Esophagus muscularis mucosa (tissue), 3 donors: ENCODE data around the gene KRTAP5-6.

Experiments used
- CTCF ChIP-seq, 3 experiments: fragments of 200-600 bp in 2 of 3; fragments of 450-650 bp in 1 of 3; sonication (generic) in 2 of 3; IDR thresholded peaks; one replicate each; pipeline ENCODE4 v1.5.1; 2017 to 2019; ENCODE audit warnings: antibody characterized with exemption in 3 of 3, mild to moderate bottlenecking in 2 of 3, moderate library complexity in 1 of 3
- POLR2AphosphoS5 ChIP-seq, 2 donors: sonication (generic); formaldehyde crosslinking; IDR thresholded peaks; one replicate each; pipeline ENCODE4 v1.6.1; 2017; ENCODE audit warnings: antibody characterized with exemption in 2 of 2

GRCh38 chr11:1736447-1736992 is 39.5 kb downstream of the KRTAP5-6 start:
- TF ChIP-seq CTCF (IDR thresholded peaks at IDR 0.05) = no peak
- no peak for TF ChIP-seq POLR2AphosphoS5 (IDR thresholded peaks at IDR 0.05)
